IMR-90 (cell line): ENCODE results near the gene EIF2S2. TPM values are rescaled to one million over a fixed set of nuclear protein-coding genes. Genes with fewer than 3 reads are reported as not detected.

Experiments
- ATAC-seq: fragments of 200-7000 bp; cut with Tn5 transposase; 2 replicates; pipeline ENCODE4 v1.9.1; 2020; ENCODE audit warnings: low read depth, mild to moderate bottlenecking, moderate library complexity
- BruUV-seq: library from RNA; stranded (reverse); fragments of 400-500 nt; replicated peaks from 2 replicates; lab custom pipeline; 2021; lab: Mats Ljungman, UMichigan
- CTCF ChIA-PET: fragments of 300-600 bp; formaldehyde crosslinking; extraction: SDS; loops from one replicate; lab custom pipeline; 2021; ENCODE audit warnings: antibody characterized with exemption; lab: Yijun Ruan, JAX
- POLR2A ChIA-PET: fragments of 300-600 bp; sonication (Branson Sonifier 250); formaldehyde crosslinking; loops from one replicate; lab custom pipeline; 2022; ENCODE audit warnings: antibody characterized with exemption; ENCODE audit not compliant: unreplicated experiment; lab: Charles Lee
- DNase-seq: peaks from one replicate; pipeline ENCODE4 v3.0.0; 2013
- H2AFZ ChIP-seq: replicated peaks from 2 replicates; pipeline ENCODE3; 2013; ENCODE audit warnings: low read length, mild to moderate bottlenecking; ENCODE audit not compliant: poor library complexity
- H2AK5ac ChIP-seq: 2 replicates; pipeline ENCODE4 v1.6.1; 2013; ENCODE audit warnings: low read depth, low read length, inconsistent platforms
- H2AK9ac ChIP-seq: replicated peaks from 2 replicates; pipeline ENCODE3; 2013; ENCODE audit warnings: mild to moderate bottlenecking, low read depth, low read length, moderate library complexity; ENCODE audit not compliant: poor library complexity
- H2BK120ac ChIP-seq: 2 replicates; pipeline ENCODE4 v1.6.1; 2013; ENCODE audit warnings: low read depth, low read length, inconsistent platforms
- H2BK15ac ChIP-seq: 3 replicates; pipeline ENCODE4 v1.6.1; 2013; ENCODE audit warnings: low read depth, low read length, inconsistent platforms
- H2BK20ac ChIP-seq: 2 replicates; pipeline ENCODE4 v1.6.1; 2013; ENCODE audit warnings: low read depth, mild to moderate bottlenecking, inconsistent platforms, low read length, moderate library complexity
- H2BK5ac ChIP-seq: 2 replicates; pipeline ENCODE4 v1.6.1; 2013; ENCODE audit warnings: mild to moderate bottlenecking, low read depth, low read length, inconsistent platforms; ENCODE audit not compliant: poor library complexity, severe bottlenecking
- H3K14ac ChIP-seq: replicated peaks from 2 replicates; pipeline ENCODE4 v1.6.1; 2013; ENCODE audit warnings: low read depth, low read length, inconsistent platforms
- H3K18ac ChIP-seq: 2 replicates; pipeline ENCODE4 v1.6.1; 2013; ENCODE audit warnings: low read depth, low read length, control low read depth
- H3K23ac ChIP-seq: 2 replicates; pipeline ENCODE4 v1.6.1; 2013; ENCODE audit warnings: low read depth, low read length, inconsistent platforms
- H3K27ac ChIP-seq: 2 replicates; pipeline ENCODE4 v1.5.1; 2013; ENCODE audit warnings: mild to moderate bottlenecking, control low read depth, low read length; ENCODE audit not compliant: insufficient read depth
- H3K27me3 ChIP-seq: 2 replicates; pipeline ENCODE4 v1.6.1; 2013; ENCODE audit warnings: low read length; ENCODE audit not compliant: control insufficient read depth, insufficient read depth
- H3K36me3 ChIP-seq: 2 replicates; pipeline ENCODE4 v1.6.1; 2013; ENCODE audit warnings: low read length, mixed read lengths; ENCODE audit not compliant: control insufficient read depth, insufficient read depth
- H3K4ac ChIP-seq: 2 replicates; pipeline ENCODE4 v1.6.1; 2013; ENCODE audit warnings: low read depth, low read length, inconsistent platforms
- H3K4me1 ChIP-seq: 2 replicates; pipeline ENCODE4 v1.6.1; 2013; ENCODE audit warnings: low read length, mixed read lengths; ENCODE audit not compliant: control insufficient read depth, insufficient read depth
- H3K4me2 ChIP-seq: 2 replicates; pipeline ENCODE4 v1.6.1; 2013; ENCODE audit warnings: low read depth, mild to moderate bottlenecking, control low read depth, low read length, moderate library complexity
- H3K4me3 ChIP-seq: 2 replicates; pipeline ENCODE4 v1.5.1; 2013; ENCODE audit warnings: low read depth, mild to moderate bottlenecking, control low read depth, low read length, moderate library complexity; ENCODE audit not compliant: insufficient read depth
- H3K56ac ChIP-seq: 2 replicates; pipeline ENCODE4 v1.6.1; 2013; ENCODE audit warnings: low read length, inconsistent platforms; ENCODE audit not compliant: insufficient read depth; ENCODE audit errors: extremely low read depth
- H3K79me1 ChIP-seq, 2 experiments: 2 replicates each; pipeline ENCODE4 v1.6.1; 2013; ENCODE audit warnings: low read length in 2 of 2, inconsistent platforms in 1 of 2, low read depth in 1 of 2
- H3K9ac ChIP-seq: 2 replicates; pipeline ENCODE4 v1.6.1; 2013; ENCODE audit warnings: low read depth, low read length, control low read depth
- H3K9me1 ChIP-seq: 2 replicates; pipeline ENCODE4 v1.6.1; 2013; ENCODE audit warnings: low read length, inconsistent platforms; ENCODE audit not compliant: insufficient read depth
- H3K9me3 ChIP-seq: 2 replicates; pipeline ENCODE4 v1.6.1; 2013; ENCODE audit warnings: low read length; ENCODE audit not compliant: control insufficient read depth, insufficient read depth
- H4K20me1 ChIP-seq: 2 replicates; pipeline ENCODE4 v1.6.1; 2013; ENCODE audit warnings: low read length, inconsistent platforms; ENCODE audit not compliant: insufficient read depth
- H4K5ac ChIP-seq: 2 replicates; pipeline ENCODE4 v1.6.1; 2013; ENCODE audit warnings: mild to moderate bottlenecking, low read depth, low read length, control low read depth
- H4K8ac ChIP-seq, 2 experiments: 2 replicates each; pipeline ENCODE4 v1.6.1; 2013; ENCODE audit warnings: low read depth in 2 of 2, low read length in 2 of 2, control low read depth in 1 of 2, inconsistent platforms in 1 of 2
- H4K91ac ChIP-seq: 2 replicates; pipeline ENCODE4 v1.6.1; 2013; ENCODE audit warnings: low read depth, low read length, inconsistent platforms; ENCODE audit not compliant: insufficient read depth
- BHLHE40 ChIP-seq: fragments of 150-350 bp; IDR thresholded peaks from 2 replicates; pipeline ENCODE4 v1.6.1; 2016; ENCODE audit warnings: mild to moderate bottlenecking, low read depth, low read length
- FOS ChIP-seq: fragments of 150-350 bp; IDR thresholded peaks from 2 replicates; pipeline ENCODE4 v1.6.1; 2016; ENCODE audit warnings: low read depth, low read length
- MXI1 ChIP-seq: IDR thresholded peaks from 2 replicates; pipeline ENCODE4 v1.6.1; 2012; ENCODE audit warnings: low read depth, mild to moderate bottlenecking, low read length, moderate library complexity, borderline replicate concordance
- POLR2A ChIP-seq: IDR thresholded peaks from 2 replicates; pipeline ENCODE4 v1.6.1; 2012; ENCODE audit warnings: mild to moderate bottlenecking, low read depth, low read length
- RAD21 ChIP-seq: IDR thresholded peaks from 2 replicates; pipeline ENCODE4 v1.6.1; 2012; ENCODE audit warnings: low read length, improper control_type of control experiment
- RFX5 ChIP-seq: IDR thresholded peaks from 2 replicates; pipeline ENCODE4 v1.8.0; 2012; ENCODE audit warnings: low read depth, mild to moderate bottlenecking, low read length, moderate library complexity
- WGBS, 2 experiments: methylation state at CpG; one replicate each; pipeline versions ENCODE4 v1.1.5 to v1.1.7; 2013; ENCODE audit warnings: missing lambda C conversion rate in 2 of 2; ENCODE audit not compliant: insufficient read length in 1 of 2; ENCODE audit errors: extremely low coverage in 2 of 2; 5-methylcytosine and 5-hydroxymethylcytosine counted together
- dilution Hi-C: fragments of 300-500 bp; cut with HindIII; formaldehyde crosslinking; loops from one replicate; pipeline ENCODE4 v1.14.3; 2018; ENCODE audit warnings: low sequenced_read_pairs; ENCODE audit not compliant: unreplicated experiment
- in situ Hi-C: fragments of 300-500 bp; cut with MboI; formaldehyde crosslinking; loops from 3 replicates; pipeline ENCODE4 v1.14.3; 2019; ENCODE audit warnings: low sequenced_read_pairs, inconsistent platforms, mixed read lengths
- intact Hi-C: fragments of 100-400 bp; cut with micrococcal nuclease; formaldehyde crosslinking; loops from 2 replicates; pipeline ENCODE4 v1.10.0; 2022
- polyA plus RNA-seq, 3 experiments: library from polyadenylated mRNA; depleted of rRNA; stranded (reverse); fragments of >200 nt; gene quantifications; 2 replicates each; pipeline ENCODE4 v1.2.3, GENCODE V29; 2012; ENCODE audit warnings: low replicate concordance in 1 of 3
- total RNA-seq: library from RNA; depleted of rRNA; stranded (reverse); fragments of >200 nt; gene quantifications from 2 replicates; pipeline ENCODE4 v1.2.3, GENCODE V29; 2012
- TF ChIP-seq, protein P1 (sequence below): fragments of 150-350 bp; IDR thresholded peaks from 2 replicates; pipeline ENCODE4 v1.6.1; 2017; ENCODE audit warnings: mild to moderate bottlenecking, antibody characterized with exemption, low read length, low read depth
- TF ChIP-seq, protein P2 (sequence below): conservative IDR thresholded peaks from 2 replicates; pipeline ENCODE4 v1.5.1; 2012; ENCODE audit warnings: mild to moderate bottlenecking, low read depth, low read length, improper control_type of control experiment
- TF ChIP-seq, protein P3 (sequence below): fragments of 150-350 bp; IDR thresholded peaks from 2 replicates; pipeline ENCODE4 v1.6.1; 2016; ENCODE audit warnings: low read depth, mild to moderate bottlenecking, low read length, moderate library complexity, borderline replicate concordance

The EIF2S2 gene
- total and polyA plus RNA-seq, 2 of the 4 experiments (the other 2 are of a cell fraction), result 61.7 to 66.9 TPM

DNA sequence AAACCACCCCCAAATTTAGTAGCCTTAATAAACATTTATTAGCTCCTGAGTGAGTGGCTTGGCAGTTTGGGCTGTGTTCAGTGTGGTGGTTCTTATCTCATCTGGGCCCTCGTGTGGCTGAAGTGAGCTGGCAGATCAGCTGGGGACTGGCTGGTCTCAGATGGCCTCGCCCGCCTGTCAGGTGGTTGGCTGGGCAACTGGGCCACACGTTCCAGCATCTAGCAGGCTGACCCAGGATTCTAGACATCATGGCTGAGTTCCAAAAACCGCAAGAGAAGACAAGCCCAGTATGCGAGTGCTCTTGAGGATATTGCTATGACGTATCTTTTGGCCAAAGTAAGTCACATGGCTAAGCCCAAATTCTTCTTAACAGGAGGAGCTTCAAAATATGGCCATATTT lies 28.9 kb downstream of the EIF2S2 start:
- H3K36me3 ChIP-seq, result peaks cover 68% of the 10 kb centered on the region
- in situ Hi-C loops (no loop called here), intact Hi-C loops (no loop called here), dilution Hi-C loops (no loop called here)
- no peak overlapping the region for H2BK120ac ChIP-seq
- no peak overlapping the region for H3K9ac ChIP-seq
- no peak overlapping the region for H3K27ac ChIP-seq
- no peak overlapping the region for H2AK5ac ChIP-seq
- no peak overlapping the region for H3K23ac ChIP-seq
- no peak overlapping the region for H4K8ac ChIP-seq
- H3K14ac ChIP-seq, result no peak overlapping the region
- no peak overlapping the region for H2BK20ac ChIP-seq
- H4K5ac ChIP-seq, result no peak overlapping the region
- no TSS peak for BruUV-seq
- no peak for TF ChIP-seq FOS
- no peak for TF ChIP-seq RFX5
- TF ChIP-seq RAD21, result peak; percentile 13; the same call in 1 of the 2 replicates
- TF ChIP-seq MXI1, result 0 out of 2 replicates have a peak, but pooled peaks have one; percentile 39
- TF ChIP-seq POLR2A, result no peak
- TF ChIP-seq, protein P1, sequence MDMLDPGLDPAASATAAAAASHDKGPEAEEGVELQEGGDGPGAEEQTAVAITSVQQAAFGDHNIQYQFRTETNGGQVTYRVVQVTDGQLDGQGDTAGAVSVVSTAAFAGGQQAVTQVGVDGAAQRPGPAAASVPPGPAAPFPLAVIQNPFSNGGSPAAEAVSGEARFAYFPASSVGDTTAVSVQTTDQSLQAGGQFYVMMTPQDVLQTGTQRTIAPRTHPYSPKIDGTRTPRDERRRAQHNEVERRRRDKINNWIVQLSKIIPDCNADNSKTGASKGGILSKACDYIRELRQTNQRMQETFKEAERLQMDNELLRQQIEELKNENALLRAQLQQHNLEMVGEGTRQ, result peak; percentile 66
- TF ChIP-seq, protein P2, sequence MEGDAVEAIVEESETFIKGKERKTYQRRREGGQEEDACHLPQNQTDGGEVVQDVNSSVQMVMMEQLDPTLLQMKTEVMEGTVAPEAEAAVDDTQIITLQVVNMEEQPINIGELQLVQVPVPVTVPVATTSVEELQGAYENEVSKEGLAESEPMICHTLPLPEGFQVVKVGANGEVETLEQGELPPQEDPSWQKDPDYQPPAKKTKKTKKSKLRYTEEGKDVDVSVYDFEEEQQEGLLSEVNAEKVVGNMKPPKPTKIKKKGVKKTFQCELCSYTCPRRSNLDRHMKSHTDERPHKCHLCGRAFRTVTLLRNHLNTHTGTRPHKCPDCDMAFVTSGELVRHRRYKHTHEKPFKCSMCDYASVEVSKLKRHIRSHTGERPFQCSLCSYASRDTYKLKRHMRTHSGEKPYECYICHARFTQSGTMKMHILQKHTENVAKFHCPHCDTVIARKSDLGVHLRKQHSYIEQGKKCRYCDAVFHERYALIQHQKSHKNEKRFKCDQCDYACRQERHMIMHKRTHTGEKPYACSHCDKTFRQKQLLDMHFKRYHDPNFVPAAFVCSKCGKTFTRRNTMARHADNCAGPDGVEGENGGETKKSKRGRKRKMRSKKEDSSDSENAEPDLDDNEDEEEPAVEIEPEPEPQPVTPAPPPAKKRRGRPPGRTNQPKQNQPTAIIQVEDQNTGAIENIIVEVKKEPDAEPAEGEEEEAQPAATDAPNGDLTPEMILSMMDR, result 0 out of 2 replicates have a peak, but pooled peaks have one; percentile 10
- TF ChIP-seq, protein P3, sequence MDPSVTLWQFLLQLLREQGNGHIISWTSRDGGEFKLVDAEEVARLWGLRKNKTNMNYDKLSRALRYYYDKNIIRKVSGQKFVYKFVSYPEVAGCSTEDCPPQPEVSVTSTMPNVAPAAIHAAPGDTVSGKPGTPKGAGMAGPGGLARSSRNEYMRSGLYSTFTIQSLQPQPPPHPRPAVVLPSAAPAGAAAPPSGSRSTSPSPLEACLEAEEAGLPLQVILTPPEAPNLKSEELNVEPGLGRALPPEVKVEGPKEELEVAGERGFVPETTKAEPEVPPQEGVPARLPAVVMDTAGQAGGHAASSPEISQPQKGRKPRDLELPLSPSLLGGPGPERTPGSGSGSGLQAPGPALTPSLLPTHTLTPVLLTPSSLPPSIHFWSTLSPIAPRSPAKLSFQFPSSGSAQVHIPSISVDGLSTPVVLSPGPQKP, result no peak
- TF ChIP-seq BHLHE40, result no peak
- no peaks in the 10 kb centered on the region for H3K27me3 ChIP-seq
- ChIA-PET POLR2A (no interaction called here), CTCF (interaction anchor here (0.9 to 1.2 kb wide), 2 partner anchors 13 to 150 kb away, joined by 3 to 5 read pairs; no protein-coding TSS in a partner anchor)
- H2BK5ac ChIP-seq, result no peak overlapping the region
- no peak overlapping the region for H2AK9ac ChIP-seq
- H3K79me1 ChIP-seq, result peaks cover 38 to 96% of the 10 kb centered on the region in 2 experiments
- WGBS, 2 experiments, result 58% methylated on average over 2 of the region's 7 CpGs; no CpG with 5 or more reads in 1 of the 2 experiments
- H2AFZ ChIP-seq, result no peak overlapping the region
- ATAC-seq (peak; percentile 76), DNase-seq (peak; percentile 86)
- no peak overlapping the region for H3K56ac ChIP-seq
- H3K4ac ChIP-seq, result no peak overlapping the region
- H3K18ac ChIP-seq, result no peak overlapping the region
- H3K9me3 ChIP-seq, result no peaks in the 10 kb centered on the region
- no peak overlapping the region for H3K4me2 ChIP-seq
- no peak overlapping the region for H3K4me3 ChIP-seq
- no peaks in the 10 kb centered on the region for H3K4me1 ChIP-seq
- H2BK15ac ChIP-seq, result no peak overlapping the region
- H4K20me1 ChIP-seq, result peaks cover 79% of the 10 kb centered on the region
- H4K91ac ChIP-seq, result no peak overlapping the region
- peaks cover 38% of the 10 kb centered on the region for H3K9me1 ChIP-seq
